ENCODE results near the gene CFAP57. TPM values are rescaled to one million over a fixed set of nuclear protein-coding genes. Genes with fewer than 3 reads are reported as not detected.
A peak's percentile ranks its signal among the peaks of the same experiment; 100 is the strongest.

Gene CFAP57
- total and polyA plus RNA-seq, 9 of the 15 experiments (the other 6 are each of a cell fraction or from before 2014, with no cell fraction given) = 0.04 to 0.22 (median 0.07) TPM; not detected in 3

- no peak for TF ChIP-seq KAT7 (CRISPR knock-in tag; IDR thresholded peaks at IDR 0.05; ENCODE audit: borderline replicate concordance)
- no peak for TF ChIP-seq RFX7 (CRISPR knock-in tag; IDR thresholded peaks at IDR 0.05)
- no peak for TF ChIP-seq FOXO4 (CRISPR knock-in tag; IDR thresholded peaks at IDR 0.05)
- no peak for TF ChIP-seq ZNF830 (CRISPR knock-in tag; IDR thresholded peaks at IDR 0.05)
- TF ChIP-seq RAD21 (CRISPR knock-in tag; conservative IDR thresholded peaks at IDR 0.05 in 1 of 2, IDR thresholded peaks at IDR 0.05 in 1 of 2) = no peak
- TF ChIP-seq ZSCAN32 (CRISPR knock-in tag; IDR thresholded peaks at IDR 0.05) = no peak
- TF ChIP-seq ZKSCAN1 (IDR thresholded peaks at IDR 0.05; ENCODE audit: low read depth, low read length) = no peak
- TF ChIP-seq, protein P1, sequence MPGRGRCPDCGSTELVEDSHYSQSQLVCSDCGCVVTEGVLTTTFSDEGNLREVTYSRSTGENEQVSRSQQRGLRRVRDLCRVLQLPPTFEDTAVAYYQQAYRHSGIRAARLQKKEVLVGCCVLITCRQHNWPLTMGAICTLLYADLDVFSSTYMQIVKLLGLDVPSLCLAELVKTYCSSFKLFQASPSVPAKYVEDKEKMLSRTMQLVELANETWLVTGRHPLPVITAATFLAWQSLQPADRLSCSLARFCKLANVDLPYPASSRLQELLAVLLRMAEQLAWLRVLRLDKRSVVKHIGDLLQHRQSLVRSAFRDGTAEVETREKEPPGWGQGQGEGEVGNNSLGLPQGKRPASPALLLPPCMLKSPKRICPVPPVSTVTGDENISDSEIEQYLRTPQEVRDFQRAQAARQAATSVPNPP (IDR thresholded peaks at IDR 0.05; ENCODE audit: borderline replicate concordance, insufficient read depth, insufficient read length) = no peak
- WGBS (ENCODE audit: insufficient coverage, low coverage, missing lambda C conversion rate) = 4% methylated on average over 9 of the region's 9 CpGs
- BruUV-seq (replicated peaks) = no TSS peak
Measured at GRCh38 chr1:43267291-43267805, 95.2 kb downstream of the CFAP57 start.

More at GRCh38 chr1:43267291-43267805, 95.2 kb downstream of the CFAP57 start:
- FAIRE-seq (no peak), DNase-seq (ENCODE audit: extremely low read depth in 1 of 4, low spot score in 3 of 4) (peak in 1 of 4 experiments; percentile 9), ATAC-seq (no peak; the same call in 2 of the 3 replicates)
- H3K27ac ChIP-seq (ENCODE audit: extremely low read depth, low read depth, low read length) = no peak overlapping the region
- H2AFZ ChIP-seq (ENCODE audit: low read depth, low read length) = no peak overlapping the region
- POLR2A ChIA-PET = interaction anchor here (0.7 kb wide), 1 partner anchor 592 kb away, joined by 3 read pairs; no protein-coding TSS in a partner anchor
- no peak overlapping the region for H3K4me3 ChIP-seq
- no peaks in the 10 kb centered on the region for H3K9me1 ChIP-seq (ENCODE audit: control insufficient read depth, insufficient read depth, low read length)
- CTCF ChIA-PET (ENCODE audit: low intra/inter-chr PET ratio) = no interaction called here
- H3K27me3 ChIP-seq (ENCODE audit: control insufficient read depth in 2 of 2, insufficient read depth in 2 of 2, low read length in 2 of 2) = peaks cover 29 to 45% of the 10 kb centered on the region in 2 experiments
- intact Hi-C loops (cut with micrococcal nuclease) = no loop called here
- in situ Hi-C loops (cut with MboI) = no loop called here
- no peaks in the 10 kb centered on the region for H3K79me2 ChIP-seq (ENCODE audit: control insufficient read depth, insufficient read depth, low read length)
- no peaks in the 10 kb centered on the region for H3K36me3 ChIP-seq (ENCODE audit: control insufficient read depth, insufficient read depth, low read length)
- no peak overlapping the region for H3K9ac ChIP-seq (ENCODE audit: insufficient read depth in 1 of 2, low read depth in 2 of 2, low read length in 2 of 2)
- H4K20me1 ChIP-seq (replicated peaks; ENCODE audit: control insufficient read depth, insufficient read depth, low read length) = no peaks in the 10 kb centered on the region
- H3K4me1 ChIP-seq (replicated peaks in 1 of 2; ENCODE audit: control insufficient read depth in 2 of 2, insufficient read depth in 2 of 2, low read length in 2 of 2) = peaks cover 8 to 9% of the 10 kb centered on the region in 2 experiments; a peak in 3 of 5 replicates
- H3K9me3 ChIP-seq (replicated peaks; ENCODE audit: control insufficient read depth, insufficient read depth, low read depth, low read length) = no peaks in the 10 kb centered on the region
- no peak overlapping the region for H3K4me2 ChIP-seq (ENCODE audit: insufficient read depth, low read length)

Measured in K562 (cell line).